AG10803 (cell line): ENCODE data around the gene COPE.

Experiments used
- DNase-seq: peaks from one replicate; pipeline ENCODE4 v3.0.0; 2010; ENCODE audit warnings: low read depth
- H3K4me3 ChIP-seq: 2 replicates; pipeline ENCODE4 v1.5.1; 2011; ENCODE audit warnings: mild to moderate bottlenecking, low read length, control low read depth
- CTCF ChIP-seq: conservative IDR thresholded peaks from 2 replicates; pipeline ENCODE4 v1.5.1; 2011; ENCODE audit warnings: mild to moderate bottlenecking, low read length, control low read depth, inconsistent platforms

COPE gene

GRCh38 chr19:18901491-18901890 is 17.7 kb downstream of the COPE start:
- TF ChIP-seq CTCF: no peak
- no peak for DNase-seq
- H3K4me3 ChIP-seq: no peak overlapping the region

GRCh38 chr19:18900700-18901481 is 18.3 kb downstream of the COPE start:
- no peak overlapping the region for H3K4me3 ChIP-seq
- TF ChIP-seq CTCF: no peak
- DNase-seq: no peak

- TF ChIP-seq CTCF: no peak
- DNase-seq: no peak
- H3K4me3 ChIP-seq: no peak overlapping the region
These were observed 19.3 kb downstream of the COPE start for GRCh38 chr19:18899624-18900560.

- no peak for TF ChIP-seq CTCF
- H3K4me3 ChIP-seq: no peak overlapping the region
- no peak for DNase-seq
These were observed 20.4 kb downstream of the COPE start for GRCh38 chr19:18898607-18899408.

- H3K4me3 ChIP-seq: no peak overlapping the region
- DNase-seq: no peak
- no peak for TF ChIP-seq CTCF
These were observed 21.0 kb downstream of the COPE start for GRCh38 chr19:18898081-18898606.

GRCh38 chr19:18897094-18898029 is 21.8 kb downstream of the COPE start:
- H3K4me3 ChIP-seq: no peak overlapping the region
- no peak for TF ChIP-seq CTCF
- DNase-seq: no peak
